Activated CD8-positive, alpha-beta memory T cell treated with anti-CD3 and anti-CD28 coated beads for 4 hours (primary cell): ENCODE results near the gene IFITM5.

Source experiments
- DNase-seq, 2 donors: peaks; one replicate each; pipeline ENCODE4 v3.0.0-alpha.2; 2020; ENCODE audit warnings: low read depth in 2 of 2

Gene IFITM5

DNA sequence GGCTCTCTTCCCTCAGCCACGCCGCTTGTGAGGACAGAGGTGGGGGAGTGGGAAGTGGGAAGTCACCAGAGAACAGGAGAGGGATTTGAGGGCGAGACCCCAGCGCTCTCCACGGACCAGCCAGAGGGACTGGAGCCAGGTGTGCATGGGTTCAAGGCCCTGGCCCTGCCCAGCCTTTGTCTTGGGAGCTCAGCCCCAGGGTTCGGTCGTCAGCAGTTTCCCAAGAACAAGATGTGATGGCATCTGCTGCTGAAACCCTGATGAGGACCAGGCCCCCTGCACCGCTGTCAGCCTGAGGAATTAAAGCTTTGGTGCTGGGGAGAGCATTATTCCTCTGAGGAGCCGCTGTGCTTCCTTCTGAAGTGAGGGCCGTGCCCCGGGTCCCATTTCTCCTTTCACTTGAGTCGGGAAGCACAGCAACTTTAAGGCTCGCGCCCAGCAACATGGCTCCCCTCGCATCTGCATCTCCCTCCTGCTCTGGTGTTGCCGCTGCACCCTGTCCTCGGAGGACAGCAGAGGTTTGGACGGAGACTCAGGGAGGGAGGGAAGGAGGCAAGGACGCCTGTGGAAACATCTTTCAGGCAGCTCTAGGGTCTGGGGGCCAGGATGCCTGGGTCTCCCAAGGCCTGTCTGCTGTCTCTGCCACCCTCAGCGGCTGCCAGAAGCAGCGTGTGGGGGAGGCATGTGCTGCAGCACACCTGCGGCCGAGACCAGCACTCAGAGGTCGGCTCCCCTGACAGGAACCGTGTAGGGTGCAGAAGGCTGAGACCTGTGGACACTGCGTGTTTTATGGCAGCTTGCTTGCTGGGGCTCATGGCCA lies 3.8 kb downstream of the IFITM5 start:
- no peak for DNase-seq

DNA sequence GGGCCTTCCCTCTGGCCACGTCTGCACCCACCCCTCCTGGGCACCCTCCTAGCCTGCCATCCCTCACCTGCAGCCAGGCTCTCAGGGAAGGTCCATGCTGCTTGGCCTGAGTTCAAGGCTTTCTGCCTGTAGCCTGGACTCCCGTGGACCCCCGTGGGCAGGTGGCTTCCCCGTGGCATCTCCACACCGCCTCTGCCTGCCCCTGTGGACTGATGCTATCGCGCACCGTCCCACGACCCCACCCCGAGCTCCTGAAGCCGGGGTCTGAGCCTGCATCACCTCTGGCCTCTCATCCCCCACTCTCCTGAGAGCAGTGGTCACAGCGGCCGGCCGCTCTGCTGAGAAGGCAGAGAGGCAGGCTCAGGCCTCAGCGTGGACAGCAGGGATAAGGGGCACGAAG lies 4.5 kb downstream of the IFITM5 start:
- DNase-seq = no peak

DNA sequence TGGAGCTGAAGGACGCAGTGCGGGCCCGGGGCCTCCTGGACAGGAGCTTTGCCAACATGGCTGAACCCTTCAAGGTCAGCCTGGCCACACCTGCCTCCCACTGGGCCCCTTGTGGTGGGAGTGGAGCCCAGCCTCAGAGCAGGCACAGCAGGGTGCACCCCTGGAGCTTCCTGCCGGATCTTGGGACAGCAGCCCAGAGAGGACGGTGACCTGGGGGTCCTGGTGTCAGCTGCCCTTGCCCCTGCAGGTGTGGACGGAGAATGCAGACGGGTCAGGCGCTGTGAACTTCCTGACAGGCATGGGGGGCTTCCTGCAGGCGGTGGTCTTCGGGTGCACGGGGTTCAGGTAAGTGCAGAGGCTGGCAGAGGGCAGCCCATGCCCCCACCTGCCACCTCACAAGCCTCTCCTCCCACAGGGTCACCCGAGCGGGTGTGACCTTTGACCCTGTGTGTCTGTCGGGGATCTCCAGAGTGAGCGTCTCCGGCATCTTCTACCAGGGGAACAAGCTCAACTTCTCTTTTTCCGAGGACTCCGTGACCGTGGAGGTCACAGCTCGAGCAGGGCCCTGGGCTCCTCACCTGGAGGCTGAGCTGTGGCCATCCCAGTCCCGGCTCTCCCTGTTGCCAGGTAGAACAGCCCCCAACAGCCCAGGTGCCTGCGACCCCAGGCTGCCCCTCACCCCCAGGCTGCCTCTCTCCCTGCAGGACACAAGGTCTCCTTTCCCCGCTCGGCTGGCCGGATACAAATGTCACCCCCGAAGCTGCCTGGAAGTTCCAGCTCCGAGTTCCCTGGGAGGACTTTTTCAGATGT lies 5.3 kb downstream of the IFITM5 start:
- DNase-seq = no peak

DNA sequence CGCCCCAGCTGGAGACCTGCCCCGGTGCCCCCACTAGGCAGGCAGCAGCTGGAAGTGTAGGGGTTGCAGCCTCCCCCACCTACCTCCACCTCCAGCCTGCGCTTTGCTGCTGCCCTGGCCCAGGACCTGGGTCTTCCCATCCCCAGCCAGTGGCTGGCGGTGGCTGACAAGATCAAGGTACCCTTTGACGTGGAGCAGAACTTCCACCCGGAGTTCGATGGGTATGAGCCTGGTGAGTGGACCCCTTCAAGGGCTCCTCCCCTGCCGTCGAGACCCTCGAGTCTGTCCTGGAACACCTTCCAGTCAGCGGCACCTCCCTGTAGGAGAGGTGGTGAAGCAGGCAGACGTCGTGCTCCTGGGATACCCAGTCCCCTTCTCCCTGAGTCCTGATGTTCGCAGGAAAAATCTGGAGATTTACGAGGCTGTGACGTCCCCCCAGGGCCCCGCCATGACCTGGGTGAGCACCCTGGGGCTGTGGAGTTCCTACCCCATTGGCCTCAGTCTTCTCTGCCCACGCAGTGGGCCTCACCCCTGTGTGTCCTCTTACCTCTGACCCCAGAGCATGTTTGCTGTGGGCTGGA lies 6.0 kb downstream of the IFITM5 start:
- DNase-seq = no peak

DNA sequence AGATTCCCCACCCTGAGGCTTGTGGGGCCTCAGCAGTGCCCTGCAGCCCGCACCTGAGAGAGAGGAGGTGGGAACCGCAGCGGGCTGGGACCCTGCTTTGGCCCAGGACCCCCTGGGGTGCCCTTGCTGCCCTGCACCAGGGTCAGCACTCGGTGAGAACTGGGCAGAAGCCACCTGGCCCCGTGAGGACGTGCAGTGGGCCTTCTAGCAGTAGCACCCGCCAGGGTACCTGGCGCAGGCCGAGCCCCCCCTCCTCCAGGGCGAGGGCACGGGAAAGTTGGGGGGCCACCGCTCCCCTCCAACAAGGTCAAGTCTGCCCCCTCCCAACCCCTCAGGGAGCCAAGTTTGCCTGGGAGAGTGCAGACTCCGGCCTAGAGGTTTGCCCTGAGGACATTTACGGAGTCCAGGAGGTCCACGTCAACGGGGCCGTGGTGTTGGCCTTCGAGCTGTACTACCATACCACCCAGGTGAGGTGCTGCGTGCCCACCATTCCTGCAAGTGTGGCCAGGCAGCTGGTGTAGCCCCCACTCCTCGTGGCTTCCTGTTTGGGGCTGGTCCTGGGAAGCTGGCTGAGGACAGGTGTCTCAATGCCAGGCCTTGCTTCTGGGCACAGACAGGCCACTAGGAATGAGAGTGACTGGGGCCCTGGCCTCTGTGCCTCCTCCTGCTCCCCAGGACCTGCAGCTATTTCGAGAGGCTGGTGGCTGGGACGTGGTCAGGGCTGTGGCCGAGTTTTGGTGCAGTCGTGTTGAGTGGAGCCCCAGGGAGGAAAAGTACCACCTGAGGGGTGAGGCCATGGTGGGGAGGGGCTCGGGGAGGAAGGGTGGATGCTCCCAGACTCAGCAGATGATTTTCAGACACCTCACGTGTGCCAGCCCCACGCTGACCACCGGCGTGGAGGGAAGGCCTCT lies 6.9 kb downstream of the IFITM5 start:
- no peak for DNase-seq

DNA sequence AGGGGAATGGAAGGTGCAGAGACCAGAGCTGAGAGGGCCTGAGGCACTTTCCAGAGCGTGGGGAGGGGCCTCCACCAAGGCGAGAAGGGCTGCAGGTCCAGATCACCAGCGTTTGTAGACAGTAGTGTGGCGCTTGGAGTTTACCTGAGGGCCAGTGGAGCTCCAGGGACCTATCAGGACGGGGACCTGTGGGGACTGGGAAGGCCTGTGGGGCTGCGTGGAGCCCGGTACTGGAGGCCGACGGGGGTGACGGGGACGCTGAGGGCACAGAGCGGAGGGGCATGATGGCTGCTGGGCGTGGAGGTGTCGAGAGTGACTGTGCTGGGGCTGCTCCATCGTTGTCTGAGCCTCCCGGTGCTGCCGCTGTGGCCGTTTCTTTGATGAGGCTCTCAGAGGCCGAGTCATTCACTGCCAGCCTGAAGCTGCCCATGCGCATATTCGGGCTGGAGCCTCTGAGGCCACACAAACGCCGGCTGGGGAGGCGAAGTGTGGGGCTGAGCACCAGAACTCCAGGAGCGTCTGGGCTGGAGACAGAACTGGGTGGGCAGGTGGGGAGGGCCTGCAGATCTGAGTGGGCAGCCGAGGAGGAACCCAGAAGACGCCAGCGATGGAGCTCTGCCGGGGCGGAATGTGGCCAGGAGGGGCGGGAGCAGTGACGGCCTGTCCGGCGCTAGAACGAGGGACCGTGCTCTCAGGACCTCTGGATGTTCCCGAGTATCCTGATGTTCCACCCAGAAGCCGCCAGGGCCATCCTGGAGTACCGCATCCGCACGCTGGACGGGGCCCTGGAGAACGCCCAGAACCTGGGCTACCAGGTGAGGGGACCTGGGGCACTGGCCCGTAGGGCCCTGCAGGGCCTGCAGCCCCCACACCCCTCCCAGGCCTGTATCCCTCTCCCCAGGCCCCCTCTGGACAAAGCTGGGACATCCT lies 7.8 kb downstream of the IFITM5 start:
- DNase-seq = no peak

DNA sequence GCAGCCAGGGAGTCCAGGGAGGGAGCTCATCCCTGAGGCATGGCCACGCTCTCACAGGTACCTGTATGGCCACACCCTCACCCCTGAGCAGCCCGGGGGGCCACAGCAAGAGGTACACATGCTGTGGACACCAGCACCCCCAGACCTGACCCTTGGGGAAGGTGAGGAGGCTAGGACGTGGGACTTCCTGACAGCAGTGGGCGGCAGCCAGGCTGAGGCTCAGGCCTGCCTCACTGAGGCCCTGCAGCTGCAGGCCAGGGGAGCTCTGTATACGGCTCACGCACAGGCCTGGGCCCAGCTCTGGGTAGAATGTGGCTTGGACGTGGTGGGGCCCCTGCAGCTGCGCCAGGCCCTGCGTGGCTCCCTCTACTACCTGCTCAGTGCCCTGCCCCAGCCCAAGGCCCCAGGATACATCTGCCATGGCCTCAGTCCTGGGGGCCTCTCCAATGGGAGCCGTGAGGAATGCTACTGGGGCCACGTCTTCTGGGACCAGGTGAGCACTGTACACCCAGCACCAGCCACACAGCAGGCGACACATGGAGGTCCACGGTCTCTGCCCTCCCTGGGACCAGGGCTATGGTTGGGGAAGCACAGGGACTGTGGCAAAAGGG lies 8.6 kb downstream of the IFITM5 start:
- no peak for DNase-seq

DNA sequence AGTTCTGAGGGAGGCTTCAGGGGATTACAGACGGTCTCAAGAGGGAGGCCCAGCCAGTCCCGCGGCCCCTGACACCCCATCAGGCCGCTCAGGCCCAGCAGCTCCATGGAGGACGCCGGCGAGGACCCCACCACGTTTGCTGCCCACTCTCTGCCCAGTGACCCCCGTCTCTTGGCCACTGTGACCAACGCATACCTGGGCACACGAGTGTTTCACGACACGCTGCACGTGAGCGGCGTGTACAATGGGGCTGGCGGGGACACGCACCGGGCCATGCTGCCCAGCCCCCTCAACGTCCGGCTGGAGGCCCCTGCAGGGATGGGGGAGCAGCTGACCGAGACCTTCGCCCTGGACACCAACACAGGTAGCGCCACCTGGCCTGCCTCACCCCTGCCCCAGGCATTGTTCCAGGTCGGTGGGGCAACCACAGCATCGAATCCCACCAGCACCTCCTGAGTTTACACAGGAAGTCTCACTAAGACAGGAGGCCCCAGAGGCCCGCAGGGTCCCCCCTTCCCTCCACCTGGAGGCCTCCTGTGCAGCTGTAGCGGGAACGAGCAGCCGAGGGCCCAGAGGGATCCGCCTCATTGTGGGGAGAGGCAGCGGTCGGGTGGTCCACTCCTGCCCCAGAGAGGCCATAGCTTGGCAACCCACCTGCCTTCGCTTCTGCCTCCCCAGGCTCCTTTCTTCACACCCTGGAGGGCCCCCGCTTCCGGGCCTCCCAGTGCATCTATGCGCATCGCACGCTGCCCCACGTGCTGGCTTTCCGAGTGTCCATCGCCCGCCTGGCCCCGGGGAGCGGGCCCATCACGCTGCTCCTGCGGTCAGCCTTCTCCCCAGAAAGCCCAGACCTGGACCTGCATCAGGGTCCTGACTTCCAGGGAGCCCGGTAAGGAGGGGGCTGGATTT lies 9.4 kb downstream of the IFITM5 start:
- DNase-seq = no peak

DNA sequence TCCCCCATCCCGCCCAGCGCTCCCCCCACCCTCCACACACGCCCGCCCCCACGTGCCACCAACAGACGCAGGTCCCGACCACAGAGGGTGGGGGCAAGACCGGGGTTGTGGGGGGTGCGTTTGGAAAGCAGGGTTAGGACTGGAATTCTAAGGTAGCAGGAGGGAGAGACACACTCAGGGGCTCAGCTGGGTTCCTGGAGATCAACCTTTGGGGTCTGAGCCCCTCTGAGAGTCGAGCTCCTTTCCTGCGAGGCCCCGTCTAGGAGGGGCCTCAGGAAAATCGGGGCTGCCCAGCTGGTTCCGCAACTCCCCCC lies 10.0 kb downstream of the IFITM5 start:
- no peak for DNase-seq

DNA sequence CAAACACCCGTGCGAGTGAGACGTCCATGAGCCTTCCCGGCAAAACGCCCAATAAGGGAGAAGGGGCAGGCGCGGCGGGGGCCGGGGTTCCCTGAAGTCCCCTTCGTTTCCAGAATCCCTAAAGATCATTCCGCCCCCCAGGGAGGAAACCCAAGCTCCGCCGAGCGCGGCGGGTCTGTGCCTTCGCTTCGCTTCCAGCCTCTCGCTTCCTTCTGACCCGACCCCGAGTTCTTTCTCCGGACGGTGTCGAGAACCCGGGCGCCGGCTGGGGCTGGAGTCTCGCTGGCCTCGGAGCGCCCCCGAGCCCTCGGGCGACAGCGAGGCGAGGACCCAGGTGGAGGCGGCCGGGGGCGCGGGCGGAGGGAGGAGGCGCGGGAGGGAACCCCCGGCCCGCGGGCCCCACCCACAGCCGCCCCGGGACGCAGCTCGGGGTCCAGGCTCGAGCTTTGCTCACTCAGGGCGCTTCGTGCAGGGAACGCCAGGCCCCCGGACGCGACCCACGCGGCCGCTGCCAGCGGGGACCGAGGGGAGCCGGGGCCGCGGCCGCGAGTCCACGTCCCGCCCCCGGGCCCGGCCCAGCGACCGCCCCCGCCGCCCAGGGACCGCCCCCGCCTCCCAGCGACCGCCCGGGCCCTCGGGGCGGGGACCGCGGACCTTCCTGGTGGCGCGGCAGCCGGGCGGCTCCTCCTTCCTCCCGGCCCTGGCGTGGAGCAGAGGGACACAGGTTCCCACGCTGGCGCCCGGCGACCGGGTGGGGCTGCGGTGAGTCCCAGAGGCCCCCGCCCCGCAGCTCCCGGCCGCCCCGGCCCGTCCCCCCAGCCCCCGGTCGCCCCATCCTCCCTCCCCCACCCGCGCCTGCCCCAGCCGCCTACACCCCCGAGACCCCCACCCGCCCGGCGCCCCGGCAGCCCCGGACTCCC lies 10.6 kb downstream of the IFITM5 start, which contains the start of gene PGGHG:
Gene PGGHG (plus strand): TSS at position 649 of the 920 bp plus-strand sequence. CDS start 691 bp downstream, outside the sequence.
- DNase-seq = peak in 1 of 2 donors; percentile 30

DNA sequence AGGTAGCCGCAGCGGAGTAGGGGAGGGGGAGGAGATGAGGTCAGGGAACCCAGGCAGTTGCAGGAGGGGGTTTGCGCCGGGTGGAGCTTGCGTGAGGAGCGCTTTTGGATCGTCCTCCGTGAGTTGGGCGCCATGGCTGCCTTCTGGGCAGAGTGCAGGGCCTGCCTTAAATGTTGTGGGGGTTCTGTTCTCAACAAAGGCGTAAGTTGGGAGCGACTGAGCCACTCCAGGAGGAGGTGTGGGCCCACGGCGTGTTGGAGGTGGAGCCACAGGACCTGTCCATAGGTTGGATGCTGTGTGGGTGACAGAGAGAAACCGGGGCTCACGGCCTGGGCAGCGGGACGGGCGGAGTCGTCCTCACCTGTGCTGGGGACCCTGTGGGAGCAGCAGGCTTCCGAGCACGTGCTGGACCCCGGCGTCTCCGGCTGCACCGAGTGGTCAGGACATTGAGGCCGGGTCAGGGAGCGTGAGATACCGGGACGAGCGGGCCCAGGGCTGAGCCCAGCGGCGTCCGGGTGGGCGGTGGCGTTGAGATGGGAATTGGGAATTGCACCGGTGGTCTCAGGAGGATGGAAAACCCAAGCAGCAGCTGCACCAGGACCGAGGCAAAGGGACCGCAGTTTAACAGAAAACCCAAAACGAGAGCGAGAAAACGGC lies 11.4 kb downstream of the IFITM5 start:
- no peak for DNase-seq

DNA sequence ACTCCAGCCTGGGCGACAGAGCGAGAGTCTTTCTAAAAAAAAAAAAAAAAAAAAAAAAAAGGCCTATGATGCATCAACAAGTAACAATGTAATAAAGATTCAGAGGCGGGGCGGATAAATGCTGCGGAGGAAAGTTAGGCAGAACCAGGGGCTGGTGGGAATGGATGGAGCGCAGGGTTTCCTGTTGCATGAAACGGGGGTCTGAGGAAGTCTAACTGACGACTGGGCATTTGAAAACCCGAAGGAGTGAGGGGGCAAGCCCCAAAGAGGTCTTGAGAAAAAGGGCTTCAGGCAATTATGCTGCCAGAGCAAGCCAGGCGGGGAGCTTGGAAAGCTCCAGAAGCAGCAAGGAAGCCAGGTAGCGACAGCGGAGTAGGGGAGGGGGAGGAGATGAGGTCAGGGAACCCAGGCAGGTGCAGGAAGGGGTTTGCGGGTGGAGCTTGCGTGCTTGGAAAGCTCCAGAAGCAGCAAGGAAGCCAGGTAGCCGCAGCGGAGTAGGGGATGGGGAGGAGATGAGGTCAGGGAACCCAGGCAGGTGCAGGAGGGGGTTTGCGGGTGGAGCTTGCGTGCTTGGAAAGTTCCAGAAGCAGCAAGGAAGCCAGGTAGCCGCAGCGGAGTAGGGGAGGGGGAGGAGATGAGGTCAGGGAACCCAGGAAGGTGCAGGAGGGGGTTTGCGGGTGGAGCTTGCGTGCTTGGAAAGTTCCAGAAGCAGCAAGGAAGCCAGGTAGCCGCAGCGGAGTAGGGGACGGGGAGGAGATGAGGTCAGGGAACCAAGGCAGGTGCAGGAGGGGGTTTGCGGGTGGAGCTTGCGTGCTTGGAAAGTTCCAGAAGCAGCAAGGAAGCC lies 12.1 kb downstream of the IFITM5 start:
- peak in 1 of 2 donors; percentile 63 for DNase-seq

DNA sequence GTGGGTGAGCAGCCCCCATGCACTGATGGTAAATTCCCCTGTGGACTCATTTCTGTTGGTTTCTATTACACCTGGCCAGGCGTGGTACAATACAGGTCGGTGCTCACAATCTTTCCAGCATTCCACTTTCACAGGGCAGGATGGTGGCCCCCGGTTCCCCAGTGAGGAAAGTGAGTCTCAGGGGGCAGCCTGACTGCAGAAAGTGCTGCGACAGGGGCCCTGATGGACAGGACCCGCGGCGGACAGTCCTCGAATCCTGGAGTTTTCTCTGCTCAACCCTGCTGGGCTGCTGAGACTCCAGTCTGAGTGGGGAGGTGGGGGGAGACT lies 13.5 kb downstream of the IFITM5 start:
- DNase-seq = no peak

DNA sequence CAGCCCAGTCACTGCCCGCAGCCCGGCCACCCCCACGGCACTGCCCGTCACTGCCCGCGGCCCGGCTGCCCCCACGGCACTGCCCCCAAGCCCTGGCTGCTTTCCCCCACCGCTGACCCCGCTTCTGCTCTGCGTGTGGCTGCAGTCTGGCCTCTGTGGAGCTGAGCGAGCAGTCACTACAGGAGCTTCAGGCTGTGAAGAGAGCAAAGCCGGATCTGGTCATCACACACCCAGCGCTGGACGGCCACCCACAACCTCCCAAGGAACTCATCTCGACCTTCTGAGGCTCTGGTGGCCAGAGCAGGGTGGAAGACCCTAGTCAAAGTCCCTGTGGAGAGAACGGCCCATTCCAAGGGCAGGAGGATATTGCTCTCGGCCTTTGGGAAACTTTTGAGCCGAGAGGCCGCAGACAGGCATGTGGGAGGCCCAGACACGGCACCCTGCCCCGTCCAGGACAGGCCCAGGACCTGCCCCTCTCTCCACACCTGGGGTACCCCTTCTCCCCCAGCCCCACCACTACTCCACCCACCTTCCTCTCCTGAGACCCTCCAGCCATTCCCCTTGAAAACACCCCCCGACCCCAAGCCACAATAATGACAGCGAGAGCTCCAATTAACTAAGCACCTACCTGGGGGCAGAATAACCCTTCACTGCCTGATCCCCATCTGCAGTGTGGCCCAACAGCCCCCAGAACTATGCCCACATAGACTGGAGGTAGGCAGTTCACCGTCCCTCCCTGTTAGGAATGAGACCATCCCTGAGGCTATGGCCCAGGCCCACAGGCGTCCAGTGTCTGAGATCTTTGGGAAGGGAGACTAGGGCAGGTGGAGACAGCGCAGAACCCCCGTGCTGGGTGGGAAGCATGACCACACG lies 14.1 kb downstream of the IFITM5 start:
- no peak for DNase-seq

DNA sequence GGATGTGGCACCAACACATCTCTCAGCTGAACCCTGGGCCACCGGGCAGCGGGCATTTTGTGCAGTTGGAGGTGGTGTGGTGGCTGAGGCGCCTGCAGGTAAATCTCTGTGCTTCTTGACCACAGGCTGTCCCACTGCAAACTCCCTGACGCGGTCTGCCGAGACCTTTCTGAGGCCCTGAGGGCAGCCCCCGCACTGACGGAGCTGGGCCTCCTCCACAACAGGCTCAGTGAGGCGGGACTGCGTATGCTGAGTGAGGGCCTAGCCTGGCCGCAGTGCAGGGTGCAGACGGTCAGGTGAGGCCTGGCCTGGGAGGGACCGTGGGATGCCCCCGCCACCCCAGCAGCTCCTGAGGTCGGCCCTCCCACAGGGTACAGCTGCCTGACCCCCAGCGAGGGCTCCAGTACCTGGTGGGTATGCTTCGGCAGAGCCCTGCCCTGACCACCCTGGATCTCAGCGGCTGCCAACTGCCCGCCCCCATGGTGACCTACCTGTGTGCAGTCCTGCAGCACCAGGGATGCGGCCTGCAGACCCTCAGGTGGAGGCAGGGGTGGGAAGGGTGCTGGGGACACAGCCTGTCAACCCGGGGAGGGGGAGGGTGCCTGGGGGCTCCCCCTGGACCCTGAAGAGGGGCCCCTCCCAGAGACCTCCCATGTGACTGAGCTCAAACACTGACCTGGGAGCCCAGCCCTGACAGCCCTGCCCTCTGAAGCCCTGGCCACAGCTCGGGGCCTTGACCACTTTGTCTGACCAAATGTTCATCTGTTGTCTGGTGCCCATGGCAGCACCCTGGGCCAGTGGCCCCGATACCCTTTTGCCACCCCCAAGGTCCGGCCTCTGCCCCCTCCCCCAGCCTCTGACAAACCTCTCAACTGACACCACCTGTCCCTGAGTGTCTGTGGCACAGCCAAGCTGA lies 15.0 kb downstream of the IFITM5 start:
- no peak for DNase-seq
